ENCODE measurements around the gene RCHY1.
"Not testable (repeated sequence)": the region's sequence is repeated elsewhere in the genome, so short reads cannot be mapped to it uniquely, and the experiment has no call there.

Gene RCHY1

DNA sequence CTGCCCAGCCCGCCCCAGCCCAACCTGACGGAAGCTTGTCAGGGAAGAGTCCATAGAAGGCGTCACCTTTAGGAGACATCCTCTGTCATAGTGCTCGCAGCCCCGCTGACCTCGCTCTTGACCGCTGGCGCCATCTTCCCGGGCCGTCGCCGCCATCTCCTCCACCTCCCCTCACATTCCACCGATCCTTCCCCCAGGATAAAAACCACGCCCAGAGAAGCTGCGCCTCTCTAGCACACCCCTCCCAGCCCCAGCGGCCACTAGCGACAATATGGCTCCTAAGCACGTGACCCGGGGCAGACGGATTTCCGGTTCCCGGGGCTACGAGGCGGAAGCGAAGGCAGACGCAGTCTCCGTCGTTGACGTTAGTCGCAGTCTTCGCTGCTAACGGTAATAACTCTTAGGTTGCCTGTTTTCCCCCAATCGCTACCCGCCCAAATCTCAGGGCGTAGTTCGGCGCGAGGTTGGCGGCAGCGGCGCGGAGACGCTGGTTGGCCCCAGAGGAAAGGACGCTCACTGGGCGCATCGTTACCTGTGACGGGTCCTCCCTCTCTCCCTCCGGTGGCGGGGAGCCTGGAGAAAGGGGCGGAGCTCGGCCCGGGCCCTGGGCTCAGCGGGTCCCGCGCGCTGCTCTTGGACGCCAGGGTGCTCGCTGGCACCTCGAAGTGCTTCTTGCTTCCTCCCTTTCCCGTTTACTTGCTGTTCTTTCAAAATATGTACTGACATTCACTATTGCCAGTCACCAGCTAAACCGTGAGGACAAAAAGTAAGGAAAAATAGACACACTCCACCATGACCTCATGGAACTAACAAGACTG lies at the start of gene RCHY1, which contains the start of gene THAP6:
Gene RCHY1 (minus strand): TSS at position 273 of the 818 bp plus-strand sequence. CDS start 117 bp downstream, at position 156.
Gene THAP6 (plus strand): TSS at position 343 of the 818 bp plus-strand sequence. CDS start 980 bp downstream, outside the sequence.
- peak; percentile 82 to 93 for DNase-seq (ENCODE audit: extremely low read depth in 1 of 2, low read depth in 1 of 2)

DNA sequence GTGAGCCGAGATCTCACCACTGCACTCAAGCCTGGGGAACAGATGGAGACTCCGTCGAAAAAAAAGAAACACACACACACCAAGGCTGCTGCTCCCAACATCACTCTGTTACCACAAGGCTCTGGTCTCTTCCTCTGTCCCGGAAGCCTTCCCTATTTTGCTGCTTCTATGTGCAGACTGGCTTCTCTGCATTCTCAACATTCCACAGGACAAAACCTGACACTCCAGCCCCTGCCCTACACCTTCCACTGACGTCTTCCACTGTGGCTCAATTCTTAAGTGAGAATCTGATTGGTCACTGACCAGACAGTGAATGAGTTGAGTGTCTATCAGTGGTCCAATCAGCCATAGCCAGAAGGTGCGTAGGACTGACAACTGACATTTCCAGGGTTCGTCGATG lies 47.6 kb upstream of the RCHY1 start:
- DNase-seq (ENCODE audit: extremely low read depth in 1 of 2, low read depth in 1 of 2): no peak

DNA sequence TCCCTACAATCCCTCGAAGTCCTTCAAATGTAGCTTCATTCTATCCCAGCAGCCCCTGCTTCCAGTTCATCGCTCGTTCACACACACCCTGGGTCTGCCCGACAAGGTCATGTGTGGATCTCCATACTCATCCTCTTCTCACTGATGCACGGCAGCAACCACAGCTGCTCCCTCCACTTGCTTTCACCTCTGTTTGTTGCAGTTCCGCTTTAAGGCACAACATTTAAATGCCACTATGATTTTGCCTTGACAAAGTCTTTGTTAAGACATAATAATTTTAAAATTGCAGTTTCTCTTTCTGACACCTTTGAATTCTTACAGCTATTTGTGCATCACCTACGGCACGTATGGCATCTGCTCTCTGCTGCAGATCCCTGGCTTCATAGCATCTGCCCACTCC lies 43.5 kb upstream of the RCHY1 start:
- no peak for DNase-seq (ENCODE audit: extremely low read depth in 1 of 2, low read depth in 1 of 2)

DNA sequence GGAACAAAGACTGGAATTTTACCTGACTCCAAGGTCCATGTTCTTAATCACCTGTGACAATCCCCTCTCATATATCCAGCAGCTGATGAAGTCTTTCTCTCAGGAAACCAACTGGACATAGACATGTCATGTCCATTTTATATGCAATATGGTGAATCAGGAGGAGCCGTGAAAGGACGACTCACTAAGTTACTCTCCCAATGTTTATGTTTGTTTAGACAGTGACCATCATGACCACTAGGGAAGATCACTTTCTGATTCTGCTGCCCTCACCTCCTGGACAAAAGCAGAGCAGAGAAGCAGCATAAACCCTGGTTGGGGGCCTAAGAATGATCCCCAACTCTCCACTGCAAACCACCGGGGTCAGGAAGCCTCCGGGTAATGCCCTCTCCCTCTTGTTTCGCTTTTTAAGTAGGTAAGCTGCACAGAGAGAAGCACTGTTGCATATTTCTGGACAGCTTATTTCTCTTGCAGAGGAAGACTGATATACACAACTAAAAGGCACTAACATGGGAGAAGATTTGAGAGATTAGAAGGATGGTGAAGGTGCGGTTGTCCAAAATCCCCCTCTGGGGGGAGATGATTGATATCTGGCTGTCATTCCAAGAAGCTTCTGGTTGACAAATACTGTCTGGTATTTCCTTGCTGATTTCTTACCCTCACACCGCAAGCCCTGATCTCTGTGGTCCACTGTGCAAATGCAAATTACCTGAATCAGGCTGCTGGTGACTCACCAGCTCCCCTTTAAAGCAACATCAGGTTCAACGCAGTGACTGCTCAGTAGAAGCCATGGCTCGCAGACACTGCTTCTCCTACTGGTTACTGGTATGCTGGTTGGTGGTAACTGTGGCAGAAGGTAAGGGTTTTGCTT lies 41.3 kb upstream of the RCHY1 start, which contains the start of gene ODAPH:
Gene ODAPH (plus strand): TSS at position 773 of the 871 bp plus-strand sequence. CDS start 17 bp downstream, at position 790.
- peak; percentile 3 to 33 for DNase-seq (ENCODE audit: extremely low read depth in 1 of 2, low read depth in 1 of 2)

DNA sequence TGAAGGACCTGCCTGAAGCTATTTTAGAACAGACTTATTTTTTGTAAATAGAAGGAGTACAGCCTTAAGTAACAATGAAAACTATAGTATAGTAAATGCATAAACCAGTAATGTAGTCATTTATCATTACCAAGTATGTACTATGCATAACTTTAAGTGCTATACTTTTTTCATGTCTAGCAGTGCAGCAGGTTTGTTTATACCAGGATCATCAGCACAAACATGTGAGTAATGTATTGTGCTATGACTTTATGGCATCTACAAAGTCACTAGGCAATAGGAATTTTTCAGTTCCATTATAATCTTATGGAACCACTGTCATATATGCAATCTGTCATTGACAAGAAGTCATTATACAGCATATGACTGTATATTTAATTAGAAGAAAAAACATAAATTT lies 38.2 kb upstream of the RCHY1 start:
- DNase-seq (ENCODE audit: extremely low read depth in 1 of 2, low read depth in 1 of 2): no peak

DNA sequence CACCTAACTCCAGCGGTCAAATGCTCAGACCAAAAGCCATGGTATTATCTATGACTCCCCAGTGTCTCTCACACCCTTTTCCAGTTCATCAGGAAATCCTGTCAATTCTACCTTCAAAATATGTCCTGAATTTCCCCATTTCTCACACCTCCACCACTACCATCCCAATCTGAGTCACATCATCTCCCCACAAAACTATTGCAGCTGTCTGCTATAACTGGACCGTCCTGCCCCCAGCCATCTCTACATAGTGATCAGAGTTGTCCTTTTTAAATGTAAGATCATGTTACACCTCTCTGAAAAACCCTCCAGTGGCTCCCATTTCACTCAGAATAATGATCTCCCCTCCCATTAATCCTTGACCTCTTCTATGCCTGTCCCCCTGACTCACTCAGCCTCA lies 34.8 kb upstream of the RCHY1 start:
- DNase-seq (ENCODE audit: extremely low read depth in 1 of 2, low read depth in 1 of 2): no peak

DNA sequence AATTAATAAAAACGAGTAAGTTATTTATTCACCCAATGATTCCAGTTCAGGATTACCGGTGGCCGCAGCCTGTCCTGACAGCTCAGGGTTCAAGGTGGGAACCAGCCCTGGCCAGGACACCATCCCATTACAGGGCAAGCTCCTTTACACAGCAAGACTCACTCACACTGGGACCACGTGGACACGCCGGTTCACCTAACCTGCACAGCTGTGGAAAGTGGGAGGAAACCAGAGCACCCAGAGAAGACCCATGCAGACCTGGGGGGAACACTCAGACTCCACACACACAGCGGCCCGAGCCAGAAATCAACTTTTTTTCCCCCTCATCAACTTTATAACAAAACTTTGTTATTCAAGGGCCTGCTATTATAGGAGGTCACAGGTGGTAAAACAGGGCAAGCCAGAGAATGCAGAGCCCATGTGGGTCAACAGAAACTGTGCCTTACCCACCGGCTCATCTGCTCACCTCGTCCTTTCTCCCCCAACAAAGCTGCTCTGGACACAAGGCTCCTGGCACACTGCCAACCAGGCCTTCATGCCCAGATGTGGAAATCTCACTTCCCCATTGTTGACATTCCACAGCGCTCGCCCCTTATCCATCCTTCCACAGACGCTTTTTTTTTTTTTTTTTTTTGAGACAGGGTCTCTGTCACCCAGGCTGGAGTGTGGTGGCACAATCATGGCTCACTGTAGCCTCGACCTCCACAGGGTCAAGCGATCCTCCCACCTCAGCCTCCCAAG lies 33.6 kb upstream of the RCHY1 start:
- DNase-seq (ENCODE audit: extremely low read depth in 1 of 2, low read depth in 1 of 2): no peak

DNA sequence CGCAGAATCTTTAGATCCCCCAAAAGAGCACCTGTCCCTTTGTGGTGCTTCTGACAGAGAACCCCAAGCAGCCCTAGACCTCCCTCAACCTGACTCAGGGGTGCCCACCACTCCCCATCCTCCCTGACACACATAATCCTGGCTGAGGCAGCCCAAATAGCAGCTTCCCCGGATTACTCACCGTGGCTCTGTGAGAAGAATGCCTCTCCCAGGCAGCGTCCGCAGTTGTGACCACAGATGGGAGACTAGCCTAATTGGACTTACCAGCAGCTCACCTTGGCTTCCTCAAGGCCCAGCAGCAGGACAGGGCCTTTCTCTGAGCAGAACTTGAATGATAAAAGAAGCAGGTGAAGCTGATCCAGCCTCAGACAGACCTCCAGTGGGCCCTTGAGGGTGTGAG lies 31.3 kb upstream of the RCHY1 start:
- no peak for DNase-seq (ENCODE audit: extremely low read depth in 1 of 2, low read depth in 1 of 2)

DNA sequence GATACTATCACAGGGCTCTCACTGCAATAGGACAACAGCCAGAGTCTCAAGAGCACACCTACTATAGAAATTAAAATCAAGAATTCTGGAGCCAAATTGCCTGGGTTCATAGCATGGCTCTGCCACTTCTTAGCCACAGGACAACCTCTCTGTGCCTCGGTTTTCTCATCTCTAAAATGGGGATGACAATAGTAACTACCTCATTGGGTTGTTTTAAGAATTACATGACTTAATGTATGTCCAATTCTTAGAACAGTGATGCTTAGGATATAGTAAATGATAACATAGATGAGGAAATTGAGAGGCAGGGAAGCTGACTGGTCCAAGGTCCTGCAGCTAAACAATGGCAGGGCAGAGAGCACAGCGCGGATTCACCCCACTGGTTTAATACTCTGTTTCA lies 30.7 kb upstream of the RCHY1 start:
- DNase-seq (ENCODE audit: extremely low read depth in 1 of 2, low read depth in 1 of 2): no peak

DNA sequence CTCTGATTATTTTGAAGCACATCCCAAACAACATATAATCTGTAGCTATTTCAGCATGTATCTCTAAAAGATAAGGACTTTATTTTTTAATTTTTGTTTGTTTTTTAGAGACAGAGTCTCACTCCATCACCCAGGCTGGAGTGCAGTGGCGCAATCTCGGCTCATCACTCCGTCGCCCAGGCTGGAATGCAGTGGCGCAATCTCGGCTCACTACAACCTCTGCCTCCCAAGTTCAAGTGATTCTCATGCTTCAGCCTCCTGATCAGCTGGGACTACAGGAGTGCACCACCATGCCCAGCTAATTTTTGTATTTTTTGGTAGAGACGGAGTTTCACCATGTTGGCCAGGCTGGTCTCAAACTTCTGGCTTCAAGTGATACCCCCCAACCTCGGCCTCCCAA lies 30.0 kb upstream of the RCHY1 start:
- DNase-seq (ENCODE audit: extremely low read depth in 1 of 2, low read depth in 1 of 2): not testable (repeated sequence)

DNA sequence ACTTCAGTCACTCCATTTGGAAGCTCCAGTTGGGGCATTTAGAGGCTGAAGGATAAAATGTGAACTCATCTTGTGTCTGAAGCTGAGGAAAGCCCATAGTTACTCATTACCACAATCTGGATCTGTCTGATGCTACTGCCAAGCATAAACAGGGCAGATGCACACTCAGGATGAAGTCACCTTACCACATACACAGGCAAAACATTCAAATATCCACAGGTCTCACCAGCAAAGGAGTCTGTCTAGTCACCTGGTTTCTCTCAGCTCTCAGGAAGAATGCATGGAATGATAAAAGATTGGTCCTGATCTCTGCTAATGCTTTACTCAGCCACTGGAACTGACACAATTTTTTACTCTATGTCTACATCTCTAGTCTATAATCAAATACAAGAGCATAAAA lies 28.6 kb upstream of the RCHY1 start:
- DNase-seq (ENCODE audit: extremely low read depth in 1 of 2, low read depth in 1 of 2): no peak

DNA sequence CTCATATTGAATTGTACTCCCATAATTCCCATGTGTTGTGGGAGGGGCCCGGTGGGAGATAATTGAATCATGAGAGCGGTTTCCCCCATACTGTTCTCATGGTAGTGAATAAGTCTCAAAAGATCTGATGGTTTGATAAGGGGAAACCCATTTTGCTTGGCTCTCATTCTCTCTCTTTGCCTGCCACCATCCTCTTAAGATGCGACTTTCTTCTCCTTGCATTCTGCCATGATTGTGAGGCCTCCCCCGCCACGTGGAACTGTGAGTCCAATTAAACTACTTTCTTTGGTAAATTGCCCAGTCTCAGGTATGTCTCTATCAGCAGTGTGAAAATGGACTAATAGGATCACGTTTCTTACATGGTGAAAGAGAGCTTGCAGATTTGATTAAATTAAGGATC lies 23.1 kb upstream of the RCHY1 start:
- DNase-seq (ENCODE audit: extremely low read depth in 1 of 2, low read depth in 1 of 2): not testable (repeated sequence)

DNA sequence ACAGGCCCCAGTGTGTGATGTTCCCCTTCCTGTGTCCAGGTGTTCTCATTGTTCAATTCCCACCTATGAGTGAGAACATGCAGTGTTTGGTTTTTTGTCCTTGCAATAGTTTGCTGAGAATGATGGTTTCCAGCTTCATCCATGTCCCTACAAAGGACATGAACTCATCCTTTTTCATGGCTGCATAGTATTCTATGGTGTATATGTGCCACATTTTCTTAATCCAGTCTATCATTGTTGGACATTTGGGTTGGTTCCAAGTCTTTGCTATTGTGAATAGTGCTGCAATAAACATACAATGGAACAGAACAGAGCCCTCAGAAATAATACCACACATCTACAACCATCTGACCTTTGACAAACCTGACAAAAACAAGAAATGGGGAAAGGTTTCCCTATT lies 19.7 kb upstream of the RCHY1 start:
- DNase-seq (ENCODE audit: extremely low read depth in 1 of 2, low read depth in 1 of 2): not testable (repeated sequence)

DNA sequence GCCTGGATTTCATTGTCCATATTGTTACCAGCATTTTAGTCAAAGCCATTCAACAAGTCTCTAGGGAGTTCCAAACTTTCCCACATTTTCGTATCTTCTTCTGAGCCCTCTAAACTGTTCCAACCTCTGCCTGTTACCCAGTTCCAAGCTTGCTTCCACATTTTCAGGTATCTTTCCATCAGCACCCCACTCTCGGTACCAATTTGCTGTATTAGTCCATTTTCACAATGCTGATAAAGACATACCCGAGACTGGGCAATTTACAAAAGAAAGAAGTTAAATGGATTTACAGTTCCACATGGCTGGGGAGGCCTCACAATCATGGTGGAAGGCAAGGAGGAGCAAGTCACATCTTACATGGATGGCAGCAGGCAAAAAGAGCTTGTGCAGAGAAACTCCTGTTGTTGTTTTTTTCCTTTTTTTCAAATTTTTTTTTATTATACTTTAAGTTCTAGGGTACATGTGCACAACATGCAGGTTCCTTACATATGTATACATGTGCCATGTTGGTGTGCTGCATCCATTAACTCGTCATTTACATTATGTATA lies 19.2 kb upstream of the RCHY1 start:
- not testable (repeated sequence) for DNase-seq (ENCODE audit: extremely low read depth in 1 of 2, low read depth in 1 of 2)

DNA sequence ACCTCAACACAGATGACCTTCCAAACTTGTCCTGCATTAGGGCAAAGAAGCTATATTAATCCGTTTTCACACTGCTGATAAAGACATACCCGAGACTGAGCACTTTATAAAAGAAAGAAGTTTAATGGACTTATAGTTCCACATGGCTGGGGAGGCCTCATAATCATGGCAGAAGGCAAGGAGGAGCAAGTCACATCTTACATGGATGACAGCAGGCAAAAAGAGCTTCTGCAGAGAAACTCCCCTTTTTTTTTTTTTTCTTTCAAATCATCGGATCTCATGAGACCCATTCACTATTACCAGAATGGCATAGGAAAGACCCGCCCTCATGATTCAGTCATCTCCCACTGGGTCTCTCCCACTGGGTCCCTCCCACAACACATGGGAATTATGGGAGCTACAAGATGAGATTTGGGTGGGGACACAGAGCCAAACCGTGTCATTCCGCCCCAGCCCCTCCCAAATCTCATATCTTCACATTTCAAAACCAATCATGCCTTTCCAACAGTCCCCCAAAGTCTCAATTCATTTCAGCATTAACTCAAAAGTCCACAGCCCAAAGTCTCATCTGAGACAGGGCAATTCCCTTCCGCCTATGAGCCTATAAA lies 17.4 kb upstream of the RCHY1 start:
- DNase-seq (ENCODE audit: extremely low read depth in 1 of 2, low read depth in 1 of 2): not testable (repeated sequence)

DNA sequence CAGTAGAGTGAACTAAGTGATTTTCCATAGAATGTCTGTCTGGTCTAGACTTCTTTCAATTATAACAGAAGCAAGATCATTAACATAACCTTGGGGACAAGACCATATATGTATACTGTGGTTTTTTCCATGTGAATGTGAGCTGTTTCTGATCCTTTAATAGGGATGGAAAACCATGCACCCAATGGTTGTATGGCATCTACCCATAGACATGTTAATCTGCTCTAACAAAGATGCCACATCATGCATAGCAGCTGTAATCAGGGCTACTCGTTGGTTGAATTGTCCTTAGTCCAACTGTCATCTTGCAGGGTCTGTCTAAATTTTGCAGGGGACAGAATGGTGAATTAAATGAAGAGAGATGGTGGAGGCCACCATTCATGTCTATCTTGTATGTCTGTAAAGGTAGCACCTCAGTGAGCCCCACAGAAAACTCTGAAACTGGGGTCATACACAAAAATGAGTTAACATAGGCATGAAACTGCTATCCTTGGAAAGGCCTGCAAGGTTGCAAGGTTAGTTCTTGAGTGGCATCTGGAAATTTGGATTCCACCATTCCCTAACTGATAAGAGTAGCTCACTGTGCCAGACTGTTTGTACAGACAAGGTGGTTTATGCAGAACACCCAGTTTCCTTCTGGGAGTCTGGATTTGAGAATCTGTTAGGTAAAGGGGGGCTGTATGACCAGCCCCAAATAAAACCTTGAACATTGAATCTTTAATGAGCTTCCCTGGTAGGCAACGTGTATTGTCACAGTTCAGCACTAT lies 16.5 kb upstream of the RCHY1 start:
- DNase-seq (ENCODE audit: extremely low read depth in 1 of 2, low read depth in 1 of 2): no peak

DNA sequence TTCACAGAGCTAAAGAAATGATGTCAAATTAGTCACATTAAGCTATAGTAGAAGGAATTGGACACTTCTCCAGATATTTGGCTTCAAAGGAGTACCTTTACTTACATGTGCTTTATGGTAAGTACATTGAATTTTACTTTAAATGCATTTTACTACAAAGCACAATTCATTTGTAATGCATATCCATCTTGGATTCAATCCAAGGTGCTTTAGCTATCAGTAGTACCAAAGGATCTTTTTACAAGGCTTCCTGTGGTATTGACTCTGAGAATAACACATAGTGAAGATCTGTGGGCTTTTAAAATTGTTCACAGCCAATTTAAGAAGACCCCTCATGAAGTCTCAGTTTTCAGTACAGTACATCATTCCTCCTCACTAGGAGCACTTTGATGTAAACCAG lies 13.3 kb upstream of the RCHY1 start:
- DNase-seq (ENCODE audit: extremely low read depth in 1 of 2, low read depth in 1 of 2): no peak

DNA sequence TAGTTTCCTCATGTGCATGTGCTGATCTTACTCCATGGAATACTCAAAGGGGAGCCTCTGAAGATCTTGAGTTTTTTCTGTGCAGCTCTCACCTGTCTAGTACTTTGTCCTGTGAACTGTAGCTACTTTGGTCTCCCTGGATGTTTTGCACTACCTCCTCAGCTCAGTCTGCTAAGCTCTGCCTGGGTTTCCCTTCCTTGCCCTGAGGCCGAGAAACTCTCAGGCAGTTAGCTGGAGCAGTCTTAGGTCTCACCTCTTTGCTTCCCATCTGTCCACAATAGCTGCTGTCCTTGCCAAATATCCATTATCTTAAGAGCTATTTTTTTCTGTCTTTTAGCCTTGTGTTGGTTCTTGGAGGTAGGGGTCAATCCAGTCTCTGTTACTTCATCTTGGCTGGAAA lies 11.7 kb upstream of the RCHY1 start:
- no peak for DNase-seq (ENCODE audit: extremely low read depth in 1 of 2, low read depth in 1 of 2)

DNA sequence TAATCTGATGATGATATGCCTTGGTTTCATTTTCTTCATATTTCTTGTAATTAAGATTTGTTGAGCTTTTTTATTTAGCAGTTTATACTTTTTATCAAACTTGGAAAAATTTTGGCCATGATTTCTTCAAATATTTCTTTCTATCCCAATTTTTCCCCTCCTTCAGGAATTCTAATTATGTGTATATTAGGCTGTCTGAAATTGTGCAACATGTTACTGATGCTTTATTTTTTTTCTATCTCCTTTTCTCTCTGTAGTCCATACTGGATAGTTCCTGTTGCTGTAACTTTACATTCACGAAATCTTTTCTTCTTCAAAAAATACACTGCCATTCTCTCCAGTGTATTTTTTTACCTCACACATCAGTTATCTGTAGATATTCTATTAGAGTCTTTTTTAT lies 10.9 kb upstream of the RCHY1 start:
- DNase-seq (ENCODE audit: extremely low read depth in 1 of 2, low read depth in 1 of 2): no peak
